ENCODE results near the gene COX7A2L.

Gene COX7A2L

DNA sequence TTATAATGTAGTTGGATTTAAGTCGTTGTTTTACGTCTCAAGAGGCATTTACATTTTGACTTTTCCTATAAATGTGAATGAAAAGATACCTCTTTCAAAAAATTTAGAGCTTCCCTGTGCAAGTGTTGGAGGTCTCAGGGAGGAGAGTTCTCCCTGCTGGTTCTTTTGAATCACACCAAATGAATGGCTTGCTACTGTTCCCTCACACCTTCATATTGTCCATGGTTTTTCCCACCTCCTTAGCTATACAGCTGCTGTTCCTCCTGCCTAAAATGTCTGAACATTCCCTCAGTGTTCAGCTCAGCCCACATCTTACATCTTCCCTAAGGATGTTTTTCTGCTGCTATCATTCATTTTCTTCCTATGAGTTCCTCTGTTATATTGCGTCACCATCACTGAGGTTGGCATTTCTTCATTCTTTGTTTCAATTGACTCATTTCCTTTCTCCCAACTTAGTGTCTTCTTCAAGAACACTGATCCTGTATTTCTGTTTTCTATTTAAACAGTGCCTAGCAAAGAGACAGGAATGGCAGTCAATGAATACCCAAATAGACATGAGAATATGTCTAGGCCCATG is 46.0 kb downstream of the COX7A2L start:
- Histone ChIP-seq H3K36me3 (ENCODE audit: control insufficient read depth, insufficient read depth, low read length) (peaks cover 37% of the 10 kb centered on the region), H3K9me3 (ENCODE audit: control insufficient read depth, insufficient read depth, low read length) (no peaks in the 10 kb centered on the region), H3K4me1 (ENCODE audit: control insufficient read depth, insufficient read depth, low read length) (no peaks in the 10 kb centered on the region), H3K4me3 (ENCODE audit: low read depth, low read length) (no peak overlapping the region), H3K9ac (ENCODE audit: low read depth, low read length) (no peak overlapping the region), H3K27me3 (ENCODE audit: control insufficient read depth, insufficient read depth, low read length) (no peaks in the 10 kb centered on the region), H3K27ac (ENCODE audit: low read depth, low read length) (no peak overlapping the region)

DNA sequence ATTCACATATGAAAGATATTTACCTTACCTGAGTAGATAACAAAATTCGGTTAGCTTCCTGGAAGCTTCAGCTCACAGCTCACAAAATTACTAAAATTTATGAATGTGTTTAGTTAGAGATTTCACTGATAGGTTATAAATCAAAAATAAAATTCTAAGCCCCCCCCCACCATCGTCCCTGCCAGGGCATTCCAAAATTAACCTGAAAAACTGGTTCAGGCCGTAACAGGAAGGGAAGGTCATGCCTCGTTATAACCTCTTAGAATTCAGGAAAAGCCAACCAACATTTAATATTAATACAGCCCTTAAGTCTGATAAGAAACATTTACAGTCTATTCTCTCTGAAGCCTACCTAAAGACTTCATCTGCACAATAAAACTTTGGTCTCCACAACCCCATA is 48.9 kb downstream of the COX7A2L start:
- Histone ChIP-seq H3K4me3 (ENCODE audit: low read depth, low read length) (no peak overlapping the region), H3K27me3 (ENCODE audit: control insufficient read depth, insufficient read depth, low read length) (no peaks in the 10 kb centered on the region), H3K36me3 (ENCODE audit: control insufficient read depth, insufficient read depth, low read length) (peaks cover 15% of the 10 kb centered on the region), H3K4me1 (ENCODE audit: control insufficient read depth, insufficient read depth, low read length) (no peaks in the 10 kb centered on the region), H3K9ac (ENCODE audit: low read depth, low read length) (no peak overlapping the region), H3K27ac (ENCODE audit: low read depth, low read length) (no peak overlapping the region), H3K9me3 (ENCODE audit: control insufficient read depth, insufficient read depth, low read length) (no peaks in the 10 kb centered on the region)

DNA sequence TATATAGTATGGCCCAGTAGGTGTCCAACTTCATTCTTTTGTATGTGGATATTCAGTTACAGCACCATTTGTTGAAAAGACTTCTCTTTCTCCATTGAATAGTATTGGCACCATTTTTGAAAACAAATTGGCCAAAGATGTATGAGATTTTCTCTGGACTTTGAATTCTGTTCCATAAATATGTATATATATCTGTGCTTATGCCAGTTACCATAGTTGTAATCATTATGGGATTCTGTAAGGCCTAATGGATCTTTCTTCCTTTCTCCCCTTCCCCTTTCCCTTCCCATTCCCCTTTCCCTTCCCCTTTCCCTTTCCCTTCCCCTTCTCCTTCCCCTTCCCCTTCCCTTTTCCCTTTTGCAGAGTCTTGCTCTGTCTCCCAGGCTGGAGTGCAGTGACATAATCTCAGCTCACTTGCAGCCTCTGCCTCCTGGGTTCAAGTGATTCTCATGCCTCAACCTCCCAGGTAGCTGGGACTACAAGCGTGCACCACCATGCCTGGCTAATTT is 51.0 kb downstream of the COX7A2L start:
- no peak overlapping the region for H3K27ac ChIP-seq (ENCODE audit: low read depth, low read length)
- peaks cover 11% of the 10 kb centered on the region; the same call in 1 of the 2 replicates for H3K36me3 ChIP-seq (ENCODE audit: control insufficient read depth, insufficient read depth, low read length)
- H3K27me3 ChIP-seq (ENCODE audit: control insufficient read depth, insufficient read depth, low read length): no peaks in the 10 kb centered on the region

DNA sequence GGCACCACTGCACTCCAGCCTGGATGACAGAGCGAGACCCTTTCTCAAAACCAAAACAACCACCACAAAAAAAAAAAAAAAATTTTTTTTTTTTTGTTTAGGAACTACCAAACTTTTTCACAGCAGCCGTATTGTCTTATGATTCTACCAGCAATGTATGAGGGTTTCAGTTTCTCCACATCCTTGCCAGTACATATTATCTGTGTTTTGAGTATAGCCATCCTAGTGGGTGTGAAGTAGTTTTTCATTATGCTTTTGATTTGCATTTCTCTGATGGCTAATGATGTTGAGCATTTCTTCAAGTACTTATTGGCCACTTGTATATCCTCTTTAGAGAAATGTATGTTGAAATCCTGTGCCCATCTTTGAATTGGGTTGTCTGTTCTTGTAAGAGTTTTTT is 51.7 kb downstream of the COX7A2L start:
- no peaks in the 10 kb centered on the region for H3K27me3 ChIP-seq (ENCODE audit: control insufficient read depth, insufficient read depth, low read length)
- no peak overlapping the region for H3K9ac ChIP-seq (ENCODE audit: low read depth, low read length)
- H3K27ac ChIP-seq (ENCODE audit: low read depth, low read length): no peak overlapping the region
- no peak overlapping the region for H3K4me3 ChIP-seq (ENCODE audit: low read depth, low read length)
- H3K36me3 ChIP-seq (ENCODE audit: control insufficient read depth, insufficient read depth, low read length): peaks cover 18% of the 10 kb centered on the region
- H3K9me3 ChIP-seq (ENCODE audit: control insufficient read depth, insufficient read depth, low read length): no peaks in the 10 kb centered on the region
- no peaks in the 10 kb centered on the region for H3K4me1 ChIP-seq (ENCODE audit: control insufficient read depth, insufficient read depth, low read length)

More for the DNA sequence above, 51.0 kb downstream of the COX7A2L start:
- Histone ChIP-seq H3K4me3 (ENCODE audit: low read depth, low read length) (no peak overlapping the region), H3K9me3 (ENCODE audit: control insufficient read depth, insufficient read depth, low read length) (no peaks in the 10 kb centered on the region), H3K4me1 (ENCODE audit: control insufficient read depth, insufficient read depth, low read length) (no peaks in the 10 kb centered on the region), H3K9ac (ENCODE audit: low read depth, low read length) (no peak overlapping the region)

DNA sequence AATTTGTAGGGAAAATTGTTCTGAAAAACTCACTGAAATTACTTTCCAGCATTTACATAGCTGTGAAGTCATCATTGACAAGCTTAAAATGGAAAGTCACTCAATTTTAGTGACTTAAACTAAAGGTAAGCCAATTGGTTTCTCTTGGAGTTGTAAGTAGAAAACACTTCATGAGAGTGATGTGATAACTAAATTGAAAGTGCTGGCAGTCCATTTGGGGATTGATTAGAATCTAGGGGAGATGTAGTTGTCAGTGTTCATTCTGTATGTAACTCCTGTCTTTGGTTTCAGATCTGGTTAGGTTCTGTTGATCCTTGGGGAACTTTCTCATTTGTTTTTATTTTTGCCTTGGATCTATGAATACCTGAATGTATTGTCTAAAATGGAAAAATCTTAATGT is 53.8 kb downstream of the COX7A2L start:
- H3K9me3 ChIP-seq (ENCODE audit: control insufficient read depth, insufficient read depth, low read length): no peaks in the 10 kb centered on the region
- H3K4me1 ChIP-seq (ENCODE audit: control insufficient read depth, insufficient read depth, low read length): no peaks in the 10 kb centered on the region
- no peak overlapping the region for H3K27ac ChIP-seq (ENCODE audit: low read depth, low read length)
- H3K9ac ChIP-seq (ENCODE audit: low read depth, low read length): no peak overlapping the region
- H3K27me3 ChIP-seq (ENCODE audit: control insufficient read depth, insufficient read depth, low read length): no peaks in the 10 kb centered on the region
- peaks cover 33% of the 10 kb centered on the region for H3K36me3 ChIP-seq (ENCODE audit: control insufficient read depth, insufficient read depth, low read length)
- H3K4me3 ChIP-seq (ENCODE audit: low read depth, low read length): no peak overlapping the region

DNA sequence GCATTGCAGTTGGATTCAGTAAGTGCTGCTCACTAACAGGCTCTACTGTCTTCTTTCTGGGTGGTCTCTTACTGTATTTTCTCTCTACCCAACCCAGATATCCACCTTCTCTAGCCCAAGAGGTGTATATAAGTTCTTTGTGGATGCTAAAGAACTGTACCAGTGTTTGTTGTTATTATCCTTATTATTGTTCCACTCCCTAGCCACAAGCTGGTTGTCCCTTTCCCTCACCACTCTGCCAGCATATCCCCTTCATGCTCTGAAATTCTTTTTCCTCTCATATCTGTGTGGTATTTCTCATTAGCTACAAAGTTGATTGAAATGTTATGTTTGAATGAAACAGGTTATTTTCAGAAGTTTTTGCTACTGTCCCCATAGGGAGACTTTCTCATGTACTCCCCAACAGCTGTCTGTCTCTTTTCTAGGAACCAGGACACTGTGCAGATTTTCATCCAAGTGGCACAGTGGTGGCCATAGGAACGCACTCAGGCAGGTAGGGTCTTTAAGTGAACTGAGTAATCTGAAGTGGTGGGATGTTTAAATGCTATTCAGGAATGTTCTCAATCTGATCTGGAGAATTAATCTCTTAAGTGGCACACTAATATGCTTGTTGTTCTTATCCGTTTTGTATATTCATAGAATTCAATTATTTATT is 56.8 kb downstream of the COX7A2L start:
- Histone ChIP-seq H3K4me3 (ENCODE audit: low read depth, low read length) (no peak overlapping the region), H3K27ac (ENCODE audit: low read depth, low read length) (no peak overlapping the region), H3K9ac (ENCODE audit: low read depth, low read length) (no peak overlapping the region), H3K36me3 (ENCODE audit: control insufficient read depth, insufficient read depth, low read length) (peaks cover 55% of the 10 kb centered on the region), H3K27me3 (ENCODE audit: control insufficient read depth, insufficient read depth, low read length) (no peaks in the 10 kb centered on the region), H3K9me3 (ENCODE audit: control insufficient read depth, insufficient read depth, low read length) (no peaks in the 10 kb centered on the region), H3K4me1 (ENCODE audit: control insufficient read depth, insufficient read depth, low read length) (no peaks in the 10 kb centered on the region)

DNA sequence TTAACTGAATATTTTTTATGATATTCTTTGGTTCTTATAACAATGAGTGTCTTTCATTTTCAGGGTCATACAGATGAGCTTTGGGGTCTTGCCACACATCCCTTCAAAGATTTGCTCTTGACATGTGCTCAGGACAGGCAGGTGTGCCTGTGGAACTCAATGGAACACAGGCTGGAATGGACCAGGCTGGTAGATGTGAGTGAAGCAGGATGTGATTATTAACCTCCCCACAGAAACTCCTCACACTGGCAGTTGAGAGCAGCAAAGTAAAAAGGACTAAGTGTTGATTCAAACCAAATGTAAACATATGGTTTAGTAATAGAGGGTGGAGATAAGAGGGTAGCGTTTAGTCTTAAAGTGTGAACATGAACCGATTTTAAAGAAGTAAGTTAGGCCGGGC is 57.8 kb downstream of the COX7A2L start:
- H3K9ac ChIP-seq (ENCODE audit: low read depth, low read length): no peak overlapping the region
- H3K4me3 ChIP-seq (ENCODE audit: low read depth, low read length): no peak overlapping the region
- no peaks in the 10 kb centered on the region for H3K27me3 ChIP-seq (ENCODE audit: control insufficient read depth, insufficient read depth, low read length)
- no peak overlapping the region for H3K27ac ChIP-seq (ENCODE audit: low read depth, low read length)
- H3K9me3 ChIP-seq (ENCODE audit: control insufficient read depth, insufficient read depth, low read length): no peaks in the 10 kb centered on the region
- peaks cover 56% of the 10 kb centered on the region for H3K36me3 ChIP-seq (ENCODE audit: control insufficient read depth, insufficient read depth, low read length)
- no peaks in the 10 kb centered on the region for H3K4me1 ChIP-seq (ENCODE audit: control insufficient read depth, insufficient read depth, low read length)

DNA sequence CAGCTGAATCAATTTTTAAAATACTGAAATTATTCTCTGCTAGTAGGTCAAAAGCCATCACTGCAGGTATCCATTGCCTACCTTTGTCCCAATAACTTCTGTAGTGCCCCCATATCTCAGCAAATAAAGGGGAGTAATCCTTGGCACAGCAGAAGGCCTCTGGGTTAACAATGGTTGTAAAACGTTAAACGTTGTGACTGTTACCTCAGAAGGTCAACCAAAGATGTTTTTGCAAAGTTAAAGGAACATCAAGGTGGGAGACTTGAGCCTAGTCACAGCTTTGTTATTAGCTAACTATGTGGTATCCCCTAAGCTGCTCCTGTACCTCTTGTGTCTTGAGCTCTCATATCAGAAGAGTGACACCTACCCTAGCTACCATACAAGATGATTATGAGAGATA is 60.5 kb downstream of the COX7A2L start:
- Histone ChIP-seq H3K9me3 (ENCODE audit: control insufficient read depth, insufficient read depth, low read length) (no peaks in the 10 kb centered on the region), H3K4me1 (ENCODE audit: control insufficient read depth, insufficient read depth, low read length) (no peaks in the 10 kb centered on the region), H3K4me3 (ENCODE audit: low read depth, low read length) (no peak overlapping the region), H3K27me3 (ENCODE audit: control insufficient read depth, insufficient read depth, low read length) (no peaks in the 10 kb centered on the region), H3K9ac (ENCODE audit: low read depth, low read length) (no peak overlapping the region), H3K27ac (ENCODE audit: low read depth, low read length) (no peak overlapping the region), H3K36me3 (ENCODE audit: control insufficient read depth, insufficient read depth, low read length) (peaks cover 76% of the 10 kb centered on the region)
